ENCODE measurements around the gene CCDC24. TPM values are rescaled to one million over a fixed set of nuclear protein-coding genes. Genes with fewer than 3 reads are reported as not detected.

CCDC24 gene
- total and polyA plus RNA-seq, 9 of the 15 experiments (the other 6 are each of a cell fraction or from before 2014, with no cell fraction given) = 0.31 to 4.5 (median 1.5) TPM

DNA sequence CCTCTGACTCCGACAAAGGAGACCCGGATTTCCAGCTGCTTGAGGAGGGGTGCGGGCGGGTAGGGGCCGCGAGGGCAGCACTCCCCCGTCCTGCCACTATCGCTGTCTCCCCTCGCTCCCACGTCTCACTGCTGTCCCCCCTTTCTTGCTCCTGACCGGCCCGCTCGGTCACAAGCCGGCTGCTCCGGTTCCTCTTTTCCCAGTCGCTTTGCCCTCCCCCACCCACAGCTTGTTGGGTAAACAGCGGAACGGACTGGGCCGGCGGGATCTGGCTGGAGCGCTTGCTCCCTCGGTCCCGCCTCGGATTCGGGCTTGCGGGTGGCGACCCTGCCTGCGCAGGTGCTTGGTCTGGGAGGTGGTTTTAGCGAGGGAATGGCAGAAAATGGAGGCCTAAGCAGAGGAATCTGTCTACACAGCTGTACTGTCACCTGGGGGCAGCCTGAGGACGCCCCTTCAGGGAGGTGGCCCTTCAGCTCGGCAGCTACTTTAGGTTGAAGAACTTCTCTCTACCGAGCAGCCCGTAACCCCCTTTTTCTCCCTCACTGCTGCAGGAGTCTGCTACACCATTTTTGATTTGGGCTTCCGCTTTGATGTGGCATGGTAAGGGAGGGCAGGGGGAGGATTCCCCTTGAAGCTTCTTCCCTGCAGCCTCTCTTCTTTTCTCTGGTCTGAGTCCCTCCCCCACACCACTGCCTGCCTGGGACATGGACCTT, 16.0 kb upstream of the CCDC24 start (continued):
- no peak for TF ChIP-seq IFI16 (CRISPR knock-in tag; IDR thresholded peaks at IDR 0.05)
- TF ChIP-seq COPS2 (conservative IDR thresholded peaks at IDR 0.05) = no peak
- no peak for TF ChIP-seq ZNF140 (CRISPR knock-in tag; IDR thresholded peaks at IDR 0.05)
- TF ChIP-seq TARDBP (IDR thresholded peaks at IDR 0.05) = no peak
- TF ChIP-seq SMARCA5 (IDR thresholded peaks at IDR 0.05) = peak; percentile 22; the same call in 1 of the 2 replicates
- TF ChIP-seq SMARCE1 (IDR thresholded peaks at IDR 0.05) = peak; percentile 73
- TF ChIP-seq DPF2 (IDR thresholded peaks at IDR 0.05) = 0 out of 2 replicates have a peak, but pooled peaks have one; percentile 34
- no peak for TF ChIP-seq E2F5 (CRISPR knock-in tag; IDR thresholded peaks at IDR 0.05)
- no peak for TF ChIP-seq CUX1 (CRISPR knock-in tag; IDR thresholded peaks at IDR 0.05)
- peak; percentile 66 for TF ChIP-seq LEF1 (IDR thresholded peaks at IDR 0.05)
- peak; percentile 26; the same call in 1 of the 2 replicates for TF ChIP-seq CEBPG (CRISPR knock-in tag; IDR thresholded peaks at IDR 0.05)
- no peak for TF ChIP-seq CEBPG (tag; conservative IDR thresholded peaks at IDR 0.05 in 1 of 2, IDR thresholded peaks at IDR 0.05 in 1 of 2)
- TF ChIP-seq E2F6 (IDR thresholded peaks at IDR 0.05; ENCODE audit: borderline replicate concordance in 1 of 2, extremely low read depth in 1 of 2, insufficient read depth in 1 of 2, insufficient read length in 1 of 2, low read depth in 1 of 2, low read length in 1 of 2, poor library complexity in 1 of 2, severe bottlenecking in 1 of 2) = peak in 1 of 2 experiments; percentile 28
- no peak for TF ChIP-seq IRF2 (CRISPR knock-in tag; IDR thresholded peaks at IDR 0.05)
- TF ChIP-seq PYGO2 (tag; IDR thresholded peaks at IDR 0.05) = no peak
- TF ChIP-seq NCOA1 (IDR thresholded peaks at IDR 0.05; ENCODE audit: low read depth) = peak; percentile 58; the same call in 1 of the 2 replicates
- 0 out of 2 replicates have a peak, but pooled peaks have one; percentile 25 for TF ChIP-seq MYC (IDR thresholded peaks at IDR 0.05; ENCODE audit: low read depth, low read length)
- TF ChIP-seq MYC (CRISPR knock-in tag; IDR thresholded peaks at IDR 0.05; ENCODE audit: borderline replicate concordance, low read depth) = no peak
- TF ChIP-seq PTBP1 (IDR thresholded peaks at IDR 0.05; ENCODE audit: low read depth, low read length) = no peak
